SJCRH30 (cell line): ENCODE measurements around the gene CD40. TPM values are rescaled to one million over a fixed set of nuclear protein-coding genes. Genes with fewer than 3 reads are reported as not detected.

Experiments
- DNase-seq, 2 experiments: peaks; one replicate each; pipeline ENCODE4 v3.0.0-alpha.2; 2015 to 2020
- H3K27ac ChIP-seq: fragments of 250-450 bp; sonication (Bioruptor Pico); 2 replicates; pipeline ENCODE4 v1.5.1; 2020; ENCODE audit warnings: mild to moderate bottlenecking, moderate library complexity
- H3K27me3 ChIP-seq: fragments of 250-450 bp; sonication (Bioruptor Pico); 2 replicates; pipeline ENCODE4 v1.5.1; 2020; ENCODE audit warnings: mild to moderate bottlenecking, moderate library complexity
- H3K36me3 ChIP-seq: fragments of 250-450 bp; sonication (Bioruptor Pico); 2 replicates; pipeline ENCODE4 v1.5.1; 2020; ENCODE audit warnings: mild to moderate bottlenecking, moderate library complexity
- H3K4me1 ChIP-seq: fragments of 250-450 bp; sonication (Bioruptor Pico); 2 replicates; pipeline ENCODE4 v1.5.1; 2020; ENCODE audit warnings: mild to moderate bottlenecking, moderate library complexity
- H3K4me3 ChIP-seq: fragments of 250-450 bp; sonication (Bioruptor Pico); 2 replicates; pipeline ENCODE4 v1.5.1; 2020; ENCODE audit warnings: mild to moderate bottlenecking, moderate library complexity
- H3K9me3 ChIP-seq: fragments of 250-450 bp; sonication (Bioruptor Pico); replicated peaks from 2 replicates; pipeline ENCODE4 v1.5.1; 2020; ENCODE audit warnings: mild to moderate bottlenecking, moderate library complexity
- total RNA-seq: library from RNA; depleted of rRNA; stranded (reverse); fragments of >200 nt; shearing (Covaris generic); gene quantifications from 2 replicates; pipeline ENCODE4 v1.2.3, GENCODE V29; 2014

CD40 gene
- total RNA-seq, 1 experiment from 2014 or later = 0.12 TPM

GRCh38 chr20:46137816-46138215 lies 19.7 kb downstream of the CD40 start:
- no peak for DNase-seq
- H3K4me1 ChIP-seq = peaks cover 5% of the 10 kb centered on the region; the same call in 1 of the 2 replicates
- peaks cover 44% of the 10 kb centered on the region for H3K27me3 ChIP-seq
- H3K36me3 ChIP-seq = no peaks in the 10 kb centered on the region
- H3K4me3 ChIP-seq = no peak overlapping the region
- H3K27ac ChIP-seq = no peak overlapping the region
- H3K9me3 ChIP-seq = no peaks in the 10 kb centered on the region

GRCh38 chr20:46139266-46139889 lies 21.3 kb downstream of the CD40 start:
- no peak for DNase-seq
- Histone ChIP-seq H3K9me3 (no peaks in the 10 kb centered on the region), H3K4me3 (no peak overlapping the region), H3K27ac (no peak overlapping the region), H3K36me3 (no peaks in the 10 kb centered on the region), H3K4me1 (peaks cover 5% of the 10 kb centered on the region; the same call in 1 of the 2 replicates), H3K27me3 (peaks cover 43% of the 10 kb centered on the region)

- H3K4me1 ChIP-seq = peaks cover 5% of the 10 kb centered on the region; the same call in 1 of the 2 replicates
- peak; percentile 74 to 79 for DNase-seq
- H3K27ac ChIP-seq = no peak overlapping the region
- no peak overlapping the region for H3K4me3 ChIP-seq
- H3K9me3 ChIP-seq = no peaks in the 10 kb centered on the region
- peaks cover 43% of the 10 kb centered on the region for H3K27me3 ChIP-seq
- H3K36me3 ChIP-seq = no peaks in the 10 kb centered on the region
Observed at GRCh38 chr20:46139908-46140482, 21.9 kb downstream of the CD40 start.

DNA sequence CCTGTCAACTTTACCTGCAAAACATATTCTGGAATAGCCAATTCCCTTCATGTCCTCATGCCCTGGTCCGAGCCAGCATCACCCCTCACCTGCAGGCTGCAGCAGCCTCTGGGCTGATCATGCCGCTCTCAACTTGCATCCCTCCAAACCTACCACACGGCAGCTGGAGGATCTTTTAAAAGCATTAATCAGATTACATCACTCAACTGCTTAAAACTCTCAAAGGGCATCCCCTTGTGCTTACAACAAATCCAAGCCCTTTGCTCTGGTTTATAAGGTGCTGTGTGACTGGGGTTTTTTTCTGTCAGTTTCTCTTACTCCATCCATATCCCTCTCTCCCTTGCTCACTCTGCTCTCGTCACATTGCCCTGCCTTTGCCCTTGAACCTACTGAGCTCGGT lies 24.0 kb downstream of the CD40 start:
- H3K4me1 ChIP-seq = peaks cover 5% of the 10 kb centered on the region; the same call in 1 of the 2 replicates
- no peak for DNase-seq
- H3K36me3 ChIP-seq = no peaks in the 10 kb centered on the region
- peaks cover 35% of the 10 kb centered on the region for H3K27me3 ChIP-seq
- no peak overlapping the region for H3K27ac ChIP-seq
- no peak overlapping the region for H3K4me3 ChIP-seq
- no peaks in the 10 kb centered on the region for H3K9me3 ChIP-seq

DNA sequence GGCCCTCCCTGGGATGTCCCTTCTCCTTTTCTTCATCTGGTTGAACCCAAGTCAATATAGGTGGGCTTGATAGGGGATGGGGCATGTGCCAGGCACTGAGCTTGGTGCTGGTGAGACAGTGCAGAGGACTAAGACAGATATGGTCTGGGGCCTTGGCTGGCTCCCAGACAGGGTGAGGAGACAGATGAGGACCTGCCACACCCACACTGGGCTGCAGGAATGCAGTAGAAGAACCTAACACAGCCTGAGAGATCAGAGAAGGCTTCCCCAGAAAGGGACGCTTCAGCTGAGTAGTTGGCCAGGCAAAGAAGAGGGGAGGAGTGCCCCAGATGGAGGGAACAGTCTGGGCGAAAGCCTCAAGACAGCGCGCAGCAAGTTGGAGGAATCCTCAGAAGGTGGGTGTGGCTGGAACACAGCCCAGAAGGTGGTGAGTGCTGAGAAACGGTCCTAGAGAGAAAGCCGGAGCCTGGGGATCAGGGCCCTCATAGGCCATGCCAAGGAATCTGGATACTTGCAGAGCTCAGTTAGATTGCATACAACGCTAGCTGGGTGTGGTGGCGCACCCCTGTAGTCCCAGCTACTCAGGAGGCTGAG lies 26.4 kb downstream of the CD40 start:
- H3K4me1 ChIP-seq = peaks cover 5% of the 10 kb centered on the region; the same call in 1 of the 2 replicates
- no peaks in the 10 kb centered on the region for H3K36me3 ChIP-seq
- H3K9me3 ChIP-seq = no peaks in the 10 kb centered on the region
- DNase-seq = no peak
- H3K4me3 ChIP-seq = no peak overlapping the region
- H3K27me3 ChIP-seq = peaks cover 37% of the 10 kb centered on the region
- H3K27ac ChIP-seq = no peak overlapping the region

- no peaks in the 10 kb centered on the region for H3K4me1 ChIP-seq
Observed at GRCh38 chr20:46145713-46146112, 27.6 kb downstream of the CD40 start.

GRCh38 chr20:46148313-46149208 lies 30.4 kb downstream of the CD40 start:
- Histone ChIP-seq H3K9me3 (no peaks in the 10 kb centered on the region), H3K27me3 (peaks cover 51% of the 10 kb centered on the region), H3K36me3 (no peaks in the 10 kb centered on the region), H3K4me1 (no peaks in the 10 kb centered on the region), H3K4me3 (no peak overlapping the region), H3K27ac (no peak overlapping the region)
- no peak for DNase-seq

More at GRCh38 chr20:46145713-46146112, 27.6 kb downstream of the CD40 start:
- Histone ChIP-seq H3K36me3 (no peaks in the 10 kb centered on the region), H3K27me3 (peaks cover 44% of the 10 kb centered on the region), H3K4me3 (no peak overlapping the region), H3K9me3 (no peaks in the 10 kb centered on the region), H3K27ac (no peak overlapping the region)
- no peak for DNase-seq

DNA sequence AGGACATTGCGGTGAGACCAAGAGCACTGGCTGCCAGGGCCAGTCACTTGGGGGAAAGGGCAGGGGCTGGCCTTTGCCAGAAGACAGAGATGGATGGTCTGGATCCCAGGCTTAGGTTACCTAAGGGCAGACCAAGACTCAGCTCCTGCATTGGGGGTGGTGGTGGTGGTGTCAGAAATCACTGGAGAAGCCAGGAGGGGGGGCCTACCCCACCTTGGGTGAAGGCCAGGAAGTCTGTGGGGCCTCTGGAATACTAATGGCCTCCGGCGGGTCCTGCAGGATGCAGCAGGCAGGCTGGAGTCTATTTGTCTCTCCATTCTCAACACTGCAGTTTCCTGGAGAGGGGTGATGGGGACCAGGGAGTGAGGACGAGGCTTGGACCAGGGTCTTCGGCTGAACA lies 32.8 kb downstream of the CD40 start:
- Histone ChIP-seq H3K27me3 (peaks cover 46% of the 10 kb centered on the region), H3K9me3 (no peaks in the 10 kb centered on the region), H3K4me1 (no peaks in the 10 kb centered on the region), H3K4me3 (no peak overlapping the region), H3K27ac (no peak overlapping the region), H3K36me3 (no peaks in the 10 kb centered on the region)
- DNase-seq = no peak

- no peak overlapping the region for H3K27ac ChIP-seq
- H3K27me3 ChIP-seq = peaks cover 54% of the 10 kb centered on the region
- no peak overlapping the region for H3K4me3 ChIP-seq
- no peaks in the 10 kb centered on the region for H3K4me1 ChIP-seq
- H3K9me3 ChIP-seq = no peaks in the 10 kb centered on the region
- DNase-seq = no peak
- no peaks in the 10 kb centered on the region for H3K36me3 ChIP-seq
Observed at GRCh38 chr20:46151936-46152335, 33.8 kb downstream of the CD40 start.

GRCh38 chr20:46152824-46153586 lies 34.9 kb downstream of the CD40 start:
- H3K4me1 ChIP-seq = no peaks in the 10 kb centered on the region
- H3K27ac ChIP-seq = no peak overlapping the region
- H3K9me3 ChIP-seq = no peaks in the 10 kb centered on the region
- H3K27me3 ChIP-seq = peaks cover 64% of the 10 kb centered on the region
- no peaks in the 10 kb centered on the region for H3K36me3 ChIP-seq
- DNase-seq = no peak
- H3K4me3 ChIP-seq = no peak overlapping the region

GRCh38 chr20:46154305-46154704 lies 36.2 kb downstream of the CD40 start:
- Histone ChIP-seq H3K27ac (no peak overlapping the region), H3K4me3 (no peak overlapping the region), H3K36me3 (no peaks in the 10 kb centered on the region), H3K9me3 (no peaks in the 10 kb centered on the region), H3K27me3 (peaks cover 60% of the 10 kb centered on the region), H3K4me1 (no peaks in the 10 kb centered on the region)
- DNase-seq = no peak

- Histone ChIP-seq H3K4me3 (no peak overlapping the region), H3K9me3 (no peaks in the 10 kb centered on the region), H3K27me3 (peaks cover 60% of the 10 kb centered on the region), H3K4me1 (no peaks in the 10 kb centered on the region), H3K27ac (no peak overlapping the region), H3K36me3 (no peaks in the 10 kb centered on the region)
- no peak for DNase-seq
Observed at GRCh38 chr20:46154796-46155195, 36.7 kb downstream of the CD40 start.

GRCh38 chr20:46156065-46156464 lies 38.0 kb downstream of the CD40 start:
- H3K27me3 ChIP-seq = peaks cover 63% of the 10 kb centered on the region
- H3K4me1 ChIP-seq = no peaks in the 10 kb centered on the region
- no peak overlapping the region for H3K27ac ChIP-seq
- H3K4me3 ChIP-seq = no peak overlapping the region
- no peak for DNase-seq
- H3K36me3 ChIP-seq = no peaks in the 10 kb centered on the region
- no peaks in the 10 kb centered on the region for H3K9me3 ChIP-seq

DNA sequence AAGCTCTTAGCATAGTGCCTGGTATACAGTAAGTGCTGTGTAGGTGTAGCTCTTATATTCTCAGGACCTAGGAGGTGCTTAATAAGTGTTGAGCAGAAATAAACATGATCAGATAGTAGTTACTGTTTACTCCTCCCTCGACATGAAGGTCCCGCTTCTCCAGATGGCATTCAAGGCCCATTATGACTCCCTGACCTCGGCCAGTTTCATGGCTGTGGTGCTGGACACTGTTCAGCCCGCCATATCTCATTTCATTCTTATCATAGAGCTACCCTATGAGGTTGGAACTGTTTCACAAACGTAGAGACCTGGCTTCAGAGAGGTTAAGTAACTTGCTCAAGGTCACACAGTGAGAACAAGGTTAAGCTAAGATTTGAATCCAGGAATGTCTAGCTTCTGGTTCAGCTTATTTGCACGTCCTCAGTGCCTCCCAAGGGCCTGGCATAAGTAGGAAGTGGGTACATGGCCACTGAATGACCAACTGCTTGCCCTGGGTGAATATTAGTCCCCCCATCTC lies 39.0 kb downstream of the CD40 start:
- H3K27ac ChIP-seq = no peak overlapping the region
- no peak overlapping the region for H3K4me3 ChIP-seq
- H3K9me3 ChIP-seq = no peaks in the 10 kb centered on the region
- H3K4me1 ChIP-seq = no peaks in the 10 kb centered on the region
- peaks cover 55% of the 10 kb centered on the region for H3K27me3 ChIP-seq
- H3K36me3 ChIP-seq = no peaks in the 10 kb centered on the region
- no peak for DNase-seq
